ENCODE measurements around the gene NOCT.
A peak's percentile ranks its signal among the peaks of the same experiment; 100 is the strongest.

DNA sequence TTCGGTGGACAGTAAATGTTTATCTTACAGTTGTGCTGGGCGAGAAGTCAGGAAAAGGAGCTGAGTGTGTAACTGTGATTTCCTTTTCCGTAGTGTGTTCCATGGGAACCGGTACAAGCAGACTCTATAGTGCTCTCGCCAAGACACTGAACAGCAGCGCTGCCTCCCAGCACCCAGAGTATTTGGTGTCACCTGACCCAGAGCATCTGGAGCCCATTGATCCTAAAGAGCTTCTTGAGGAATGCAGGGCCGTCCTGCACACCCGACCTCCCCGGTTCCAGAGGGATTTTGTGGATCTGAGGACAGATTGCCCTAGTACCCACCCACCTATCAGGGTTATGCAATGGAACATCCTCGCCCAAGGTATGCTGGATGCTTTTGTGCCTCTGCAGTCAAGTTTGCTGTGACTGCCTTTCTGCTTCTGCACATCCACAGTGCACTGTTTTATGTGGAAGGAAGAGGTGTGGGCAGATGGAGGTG is 27.4 kb downstream of the NOCT start:
- TF ChIP-seq, protein P1, sequence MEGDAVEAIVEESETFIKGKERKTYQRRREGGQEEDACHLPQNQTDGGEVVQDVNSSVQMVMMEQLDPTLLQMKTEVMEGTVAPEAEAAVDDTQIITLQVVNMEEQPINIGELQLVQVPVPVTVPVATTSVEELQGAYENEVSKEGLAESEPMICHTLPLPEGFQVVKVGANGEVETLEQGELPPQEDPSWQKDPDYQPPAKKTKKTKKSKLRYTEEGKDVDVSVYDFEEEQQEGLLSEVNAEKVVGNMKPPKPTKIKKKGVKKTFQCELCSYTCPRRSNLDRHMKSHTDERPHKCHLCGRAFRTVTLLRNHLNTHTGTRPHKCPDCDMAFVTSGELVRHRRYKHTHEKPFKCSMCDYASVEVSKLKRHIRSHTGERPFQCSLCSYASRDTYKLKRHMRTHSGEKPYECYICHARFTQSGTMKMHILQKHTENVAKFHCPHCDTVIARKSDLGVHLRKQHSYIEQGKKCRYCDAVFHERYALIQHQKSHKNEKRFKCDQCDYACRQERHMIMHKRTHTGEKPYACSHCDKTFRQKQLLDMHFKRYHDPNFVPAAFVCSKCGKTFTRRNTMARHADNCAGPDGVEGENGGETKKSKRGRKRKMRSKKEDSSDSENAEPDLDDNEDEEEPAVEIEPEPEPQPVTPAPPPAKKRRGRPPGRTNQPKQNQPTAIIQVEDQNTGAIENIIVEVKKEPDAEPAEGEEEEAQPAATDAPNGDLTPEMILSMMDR (IDR thresholded peaks at IDR 0.05): no peak
- TF ChIP-seq POLR2AphosphoS5 (IDR thresholded peaks at IDR 0.05) (peak in 3 of 4 donors; percentile 48 to 69 (median 65)), EP300 (IDR thresholded peaks at IDR 0.05) (no peak), POLR2A (IDR thresholded peaks at IDR 0.05) (no peak)
